Loucy (cell line): ENCODE results near the gene RFX6.

Source experiments
- EZH2phosphoT487 ChIP-seq: fragments of 200-600 bp; IDR thresholded peaks from 2 replicates; pipeline ENCODE4 v1.6.1; 2018; ENCODE audit warnings: antibody characterized with exemption, mild to moderate bottlenecking, moderate library complexity, borderline replicate concordance
- TF ChIP-seq, protein P1 (sequence below): fragments of 200-600 bp; sonication (generic); conservative IDR thresholded peaks from 2 replicates; pipeline ENCODE4 v1.5.1; 2014; ENCODE audit warnings: mild to moderate bottlenecking, antibody characterized with exemption, low read length

- TF ChIP-seq, protein P1, sequence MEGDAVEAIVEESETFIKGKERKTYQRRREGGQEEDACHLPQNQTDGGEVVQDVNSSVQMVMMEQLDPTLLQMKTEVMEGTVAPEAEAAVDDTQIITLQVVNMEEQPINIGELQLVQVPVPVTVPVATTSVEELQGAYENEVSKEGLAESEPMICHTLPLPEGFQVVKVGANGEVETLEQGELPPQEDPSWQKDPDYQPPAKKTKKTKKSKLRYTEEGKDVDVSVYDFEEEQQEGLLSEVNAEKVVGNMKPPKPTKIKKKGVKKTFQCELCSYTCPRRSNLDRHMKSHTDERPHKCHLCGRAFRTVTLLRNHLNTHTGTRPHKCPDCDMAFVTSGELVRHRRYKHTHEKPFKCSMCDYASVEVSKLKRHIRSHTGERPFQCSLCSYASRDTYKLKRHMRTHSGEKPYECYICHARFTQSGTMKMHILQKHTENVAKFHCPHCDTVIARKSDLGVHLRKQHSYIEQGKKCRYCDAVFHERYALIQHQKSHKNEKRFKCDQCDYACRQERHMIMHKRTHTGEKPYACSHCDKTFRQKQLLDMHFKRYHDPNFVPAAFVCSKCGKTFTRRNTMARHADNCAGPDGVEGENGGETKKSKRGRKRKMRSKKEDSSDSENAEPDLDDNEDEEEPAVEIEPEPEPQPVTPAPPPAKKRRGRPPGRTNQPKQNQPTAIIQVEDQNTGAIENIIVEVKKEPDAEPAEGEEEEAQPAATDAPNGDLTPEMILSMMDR = no peak
- TF ChIP-seq EZH2phosphoT487 = no peak
These were observed 7.5 kb downstream of the RFX6 start for GRCh38 chr6:116884530-116884929.
